Hepatic stellate cell (primary cell): Measurements from ENCODE around the gene TRIM9.

Source experiments
- DNase-seq: peaks from one replicate; pipeline ENCODE4 v3.0.0; 2011; ENCODE audit warnings: low spot score

TRIM9 gene

DNA sequence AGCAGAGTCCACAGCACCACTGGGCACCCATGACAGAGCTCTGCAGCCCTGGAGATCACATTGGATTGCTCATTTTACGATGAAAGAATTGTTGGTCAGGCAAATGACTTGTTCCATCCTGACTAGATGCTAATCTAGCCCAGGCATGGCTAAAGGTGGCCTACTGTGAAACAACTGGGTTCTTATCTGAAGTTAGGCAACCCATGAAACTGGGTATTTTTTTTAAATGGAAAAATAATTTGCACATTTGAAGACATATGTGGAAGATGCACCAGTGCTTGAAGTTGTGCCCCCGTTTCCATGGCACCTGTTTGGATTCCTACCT lies 158.9 kb downstream of the TRIM9 start:
- no peak for DNase-seq

DNA sequence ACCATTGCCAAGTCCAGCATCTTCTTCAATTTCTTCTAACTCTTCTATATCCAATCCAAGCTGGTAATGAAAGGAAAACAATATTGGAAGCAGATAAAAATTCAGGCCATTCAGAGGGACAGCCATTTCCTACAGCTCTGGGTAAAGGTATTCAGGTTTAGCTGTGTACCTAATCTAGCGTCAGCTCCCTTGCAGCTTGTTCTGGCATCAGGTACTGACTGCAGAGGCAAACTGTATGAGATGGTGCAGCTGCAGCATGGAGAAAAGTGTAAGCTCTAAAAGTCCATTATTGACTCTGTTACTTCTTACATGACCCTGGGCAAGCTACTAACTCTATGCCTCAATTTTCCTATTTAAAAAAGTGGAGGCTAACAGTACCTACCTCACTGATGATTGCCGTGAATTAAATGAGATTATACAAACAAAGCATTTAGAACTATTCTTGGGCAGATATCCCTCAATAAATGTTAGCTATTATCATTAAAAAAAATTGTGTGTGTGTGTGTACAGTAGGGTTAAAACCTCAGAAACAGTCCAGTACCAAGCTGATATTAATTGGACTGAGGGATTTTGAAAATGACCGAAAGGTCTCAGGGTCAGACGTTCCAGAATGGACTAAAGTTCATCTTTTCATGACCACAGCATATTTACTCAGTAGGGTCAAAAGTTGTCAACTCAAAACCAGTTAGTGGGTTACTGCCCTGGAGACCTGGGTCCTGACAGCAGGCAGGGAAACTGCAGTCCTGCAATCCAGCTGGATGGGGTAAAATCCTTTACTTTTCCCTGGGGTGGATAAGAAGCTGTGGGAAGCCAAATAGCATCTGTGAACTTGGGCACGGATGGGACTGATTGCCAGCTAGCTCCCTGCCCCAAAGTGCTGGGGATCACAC lies 159.5 kb downstream of the TRIM9 start:
- no peak for DNase-seq

DNA sequence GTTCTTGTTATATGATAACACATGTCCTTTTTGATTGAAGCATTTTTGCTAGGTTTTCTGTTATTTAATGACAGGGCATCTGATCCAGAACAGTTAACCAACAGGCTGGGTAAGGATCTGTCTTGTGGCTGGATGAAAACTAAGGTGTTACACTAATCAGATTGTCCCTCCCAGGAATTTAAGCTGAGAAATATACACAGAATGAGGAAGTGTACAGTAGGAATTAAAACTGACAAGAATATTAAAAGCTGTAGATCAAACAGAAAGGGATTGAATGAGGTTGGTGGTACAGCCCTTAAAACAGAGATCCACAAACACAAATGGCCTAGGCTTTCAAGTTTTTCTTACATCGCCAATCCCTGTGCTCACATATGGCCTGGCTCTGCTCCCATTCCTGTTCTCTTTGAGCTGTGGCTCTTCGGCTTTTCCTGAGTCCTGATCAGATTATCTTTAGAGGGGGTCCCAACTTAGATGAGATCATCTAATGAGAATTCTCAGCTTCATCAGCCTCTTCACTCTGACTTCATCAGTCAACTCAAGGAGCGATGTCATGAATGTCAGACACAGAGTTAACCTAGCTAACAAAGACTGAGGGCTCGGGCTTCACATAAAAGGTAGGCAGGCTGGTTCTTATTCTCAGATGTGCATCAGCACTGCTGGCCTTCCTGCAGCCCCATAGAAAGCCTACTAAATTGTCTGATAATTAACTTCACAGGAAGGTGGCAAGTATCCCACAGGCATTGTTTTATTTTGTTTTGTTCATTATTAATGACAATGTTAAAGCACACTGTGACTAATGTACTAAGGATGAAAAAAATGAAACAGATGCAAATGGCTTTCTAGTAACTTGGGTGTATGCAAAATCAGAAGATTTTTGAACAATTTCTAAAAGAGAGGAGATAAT lies 162.1 kb downstream of the TRIM9 start:
- DNase-seq: no peak

DNA sequence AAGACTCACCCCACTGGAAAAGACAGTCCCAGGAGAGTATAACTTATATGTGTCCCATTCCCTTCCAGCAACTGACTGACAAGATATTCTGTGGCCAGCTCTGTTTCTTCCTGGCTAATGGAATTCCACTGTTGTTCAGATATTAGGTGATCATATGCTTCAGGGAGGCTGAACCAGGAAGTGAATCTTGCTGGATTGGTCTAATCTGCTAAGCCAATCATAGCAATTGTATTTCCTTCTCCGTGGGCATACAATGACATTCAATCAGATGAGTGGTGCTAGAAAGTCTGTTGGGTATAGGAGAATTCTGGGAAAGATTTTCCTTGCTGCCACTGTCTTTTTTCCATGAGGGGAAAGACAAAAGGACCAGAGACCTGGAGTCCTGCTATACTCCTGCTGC lies 162.7 kb downstream of the TRIM9 start:
- DNase-seq: no peak

DNA sequence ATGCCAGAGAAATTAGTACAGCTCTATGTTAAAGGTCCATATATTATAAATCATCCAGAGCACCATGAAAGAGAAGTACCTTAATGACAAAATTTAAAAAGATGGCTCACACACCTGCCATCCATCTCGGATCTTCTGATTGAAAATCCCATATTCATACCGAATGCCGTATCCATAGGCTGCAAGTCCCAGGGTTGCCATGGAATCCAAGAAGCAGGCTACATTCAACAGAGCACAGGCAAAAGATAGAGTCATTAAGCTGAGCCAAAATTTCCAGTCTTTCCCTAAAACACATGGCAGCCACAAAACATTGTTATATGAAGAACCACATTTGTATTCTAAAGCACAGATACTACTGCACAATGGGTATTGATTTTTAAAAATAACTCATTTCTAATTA lies 163.3 kb downstream of the TRIM9 start:
- no peak for DNase-seq

DNA sequence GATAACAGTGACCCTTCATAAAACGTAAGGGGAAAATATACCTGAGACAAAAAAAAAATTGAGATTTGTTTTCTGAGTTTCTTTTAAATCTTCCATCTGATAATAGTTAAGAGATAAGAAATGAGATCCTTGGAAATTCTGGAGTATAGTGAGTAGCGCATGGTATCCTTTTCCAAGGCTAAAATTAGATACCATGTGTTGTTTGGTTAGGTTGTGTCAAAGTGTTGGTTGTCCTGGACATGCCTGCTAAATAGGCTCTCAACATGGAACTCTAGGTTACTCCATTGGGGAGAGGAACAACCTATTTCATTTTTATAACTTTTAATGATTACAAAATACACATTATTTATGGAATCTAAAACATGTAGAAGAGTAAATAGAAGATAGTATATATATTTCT lies 165.4 kb downstream of the TRIM9 start:
- no peak for DNase-seq

DNA sequence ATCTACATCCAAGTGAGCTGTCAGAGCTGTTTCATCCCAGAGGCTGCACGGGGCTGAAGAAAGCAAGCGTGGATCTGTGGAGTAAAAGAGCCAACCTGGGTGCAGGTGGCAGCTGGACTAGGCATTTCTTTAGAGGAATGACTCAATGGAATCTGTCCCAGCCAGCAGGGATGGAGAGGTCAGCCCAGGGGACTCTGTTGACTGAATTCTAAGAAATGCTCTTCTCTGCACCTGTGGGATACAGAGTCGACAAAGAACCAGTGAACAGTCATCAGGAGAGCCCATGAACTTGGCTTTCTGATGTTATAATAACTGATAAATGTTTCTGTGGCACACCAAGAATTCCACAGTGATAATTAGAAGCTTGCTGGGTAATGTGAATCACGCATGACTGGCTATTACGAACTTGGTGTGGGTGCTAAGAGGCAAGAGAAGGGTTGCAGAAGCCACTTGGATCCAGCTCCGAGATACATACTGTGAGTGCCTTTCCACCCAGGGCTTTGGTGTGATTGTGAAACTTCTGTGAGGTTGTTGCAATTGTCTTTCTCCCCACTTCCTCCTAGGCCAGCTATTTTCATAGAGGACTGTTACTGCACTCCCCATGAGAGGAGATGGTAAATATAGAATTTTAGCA lies 166.8 kb downstream of the TRIM9 start:
- DNase-seq: no peak

DNA sequence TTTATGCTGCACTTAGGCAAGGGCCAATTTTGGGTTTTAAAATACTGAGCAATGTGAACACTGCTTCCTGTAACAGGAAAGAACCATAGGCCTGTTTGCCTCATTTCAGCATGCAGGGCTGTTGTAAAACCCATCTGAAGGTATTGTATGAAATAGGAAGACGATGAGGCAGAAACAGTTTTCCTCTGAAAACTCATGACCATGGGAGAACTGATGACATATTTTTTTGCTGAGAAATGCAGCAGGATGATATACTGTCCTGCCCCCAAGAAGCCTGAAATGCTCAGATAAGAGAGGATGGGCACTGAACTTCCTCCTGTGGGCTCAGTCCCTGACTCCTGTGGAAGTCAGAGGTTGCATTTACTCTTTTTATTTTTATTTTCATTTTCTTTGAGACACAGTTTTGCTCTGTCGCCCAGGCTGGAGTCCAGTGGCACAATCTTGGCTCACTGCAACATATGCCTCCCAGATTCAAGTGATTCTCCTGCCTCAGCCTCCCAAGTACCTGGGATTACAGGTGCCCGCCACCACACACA lies 168.0 kb downstream of the TRIM9 start:
- DNase-seq: no peak
